KBM-7 (cell line): ENCODE results near the gene TPX2.

Experiments
- DNase-seq: peaks from one replicate; pipeline ENCODE4 v3.0.0-alpha.2; 2015
- in situ Hi-C: fragments of 300-500 bp; cut with MboI; formaldehyde crosslinking; loops from 2 replicates; pipeline ENCODE4 v1.14.3; 2020; ENCODE audit warnings: low sequenced_read_pairs, low pct_unique_long_range_greater_than_20kb, mixed read lengths

TPX2 gene, protein sequence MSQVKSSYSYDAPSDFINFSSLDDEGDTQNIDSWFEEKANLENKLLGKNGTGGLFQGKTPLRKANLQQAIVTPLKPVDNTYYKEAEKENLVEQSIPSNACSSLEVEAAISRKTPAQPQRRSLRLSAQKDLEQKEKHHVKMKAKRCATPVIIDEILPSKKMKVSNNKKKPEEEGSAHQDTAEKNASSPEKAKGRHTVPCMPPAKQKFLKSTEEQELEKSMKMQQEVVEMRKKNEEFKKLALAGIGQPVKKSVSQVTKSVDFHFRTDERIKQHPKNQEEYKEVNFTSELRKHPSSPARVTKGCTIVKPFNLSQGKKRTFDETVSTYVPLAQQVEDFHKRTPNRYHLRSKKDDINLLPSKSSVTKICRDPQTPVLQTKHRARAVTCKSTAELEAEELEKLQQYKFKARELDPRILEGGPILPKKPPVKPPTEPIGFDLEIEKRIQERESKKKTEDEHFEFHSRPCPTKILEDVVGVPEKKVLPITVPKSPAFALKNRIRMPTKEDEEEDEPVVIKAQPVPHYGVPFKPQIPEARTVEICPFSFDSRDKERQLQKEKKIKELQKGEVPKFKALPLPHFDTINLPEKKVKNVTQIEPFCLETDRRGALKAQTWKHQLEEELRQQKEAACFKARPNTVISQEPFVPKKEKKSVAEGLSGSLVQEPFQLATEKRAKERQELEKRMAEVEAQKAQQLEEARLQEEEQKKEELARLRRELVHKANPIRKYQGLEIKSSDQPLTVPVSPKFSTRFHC

DNA sequence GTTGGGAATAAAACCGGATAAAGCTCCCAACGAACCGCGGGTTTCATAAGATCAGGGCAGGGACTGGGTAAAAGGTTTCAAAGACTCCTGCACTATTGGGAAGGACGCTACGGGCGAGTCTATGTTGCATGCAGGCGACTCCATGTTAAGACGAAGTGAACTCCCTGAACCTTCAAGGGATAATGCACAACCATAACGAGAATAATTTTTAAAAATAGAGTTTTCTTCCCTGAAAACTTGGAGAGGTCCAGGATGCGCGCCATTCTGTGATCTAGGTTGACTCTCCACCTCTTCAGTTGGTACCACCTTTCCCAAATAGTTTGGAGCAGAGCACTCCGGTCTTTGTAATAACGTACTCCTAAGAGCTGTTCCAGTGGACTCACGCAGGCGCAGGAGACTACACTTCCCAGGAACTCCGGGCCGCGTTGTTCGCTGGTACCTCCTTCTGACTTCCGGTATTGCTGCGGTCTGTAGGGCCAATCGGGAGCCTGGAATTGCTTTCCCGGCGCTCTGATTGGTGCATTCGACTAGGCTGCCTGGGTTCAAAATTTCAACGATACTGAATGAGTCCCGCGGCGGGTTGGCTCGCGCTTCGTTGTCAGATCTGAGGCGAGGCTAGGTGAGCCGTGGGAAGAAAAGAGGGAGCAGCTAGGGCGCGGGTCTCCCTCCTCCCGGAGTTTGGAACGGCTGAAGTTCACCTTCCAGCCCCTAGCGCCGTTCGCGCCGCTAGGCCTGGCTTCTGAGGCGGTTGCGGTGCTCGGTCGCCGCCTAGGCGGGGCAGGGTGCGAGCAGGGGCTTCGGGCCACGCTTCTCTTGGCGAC, at the start of gene TPX2:
Gene TPX2, plus strand, starts transcription at position 562 of the 821 bp plus-strand sequence. CDS start 18,187 bp downstream, outside the sequence.
- in situ Hi-C loops = no loop called here
- DNase-seq = peak; percentile 98

DNA sequence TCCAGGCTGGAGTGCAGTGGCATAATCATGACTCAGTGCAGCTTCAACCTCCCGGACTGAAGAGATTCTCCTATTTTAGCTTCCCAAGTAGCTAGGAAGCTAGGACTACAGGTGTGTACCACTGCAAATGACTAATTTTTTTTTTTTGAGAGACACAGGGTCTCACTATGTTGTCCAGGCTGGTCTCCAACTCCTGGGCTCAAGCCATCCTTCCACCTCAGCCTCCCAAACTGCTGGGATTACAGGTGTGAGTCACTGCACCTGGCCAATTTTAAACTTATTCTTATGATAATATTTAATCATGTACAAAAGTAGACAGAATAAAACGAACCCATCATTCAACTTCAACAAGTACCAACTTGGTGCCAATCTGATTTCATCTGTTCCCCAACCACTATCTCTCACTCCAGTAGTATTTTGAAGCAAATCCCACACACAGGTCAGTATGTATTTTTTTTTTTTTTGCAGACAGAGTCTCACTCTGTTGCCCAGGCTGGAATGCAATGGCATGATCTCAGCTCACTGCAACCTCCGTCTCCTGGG, 48.9 kb upstream of the TPX2 start:
- in situ Hi-C loops = no loop called here

DNA sequence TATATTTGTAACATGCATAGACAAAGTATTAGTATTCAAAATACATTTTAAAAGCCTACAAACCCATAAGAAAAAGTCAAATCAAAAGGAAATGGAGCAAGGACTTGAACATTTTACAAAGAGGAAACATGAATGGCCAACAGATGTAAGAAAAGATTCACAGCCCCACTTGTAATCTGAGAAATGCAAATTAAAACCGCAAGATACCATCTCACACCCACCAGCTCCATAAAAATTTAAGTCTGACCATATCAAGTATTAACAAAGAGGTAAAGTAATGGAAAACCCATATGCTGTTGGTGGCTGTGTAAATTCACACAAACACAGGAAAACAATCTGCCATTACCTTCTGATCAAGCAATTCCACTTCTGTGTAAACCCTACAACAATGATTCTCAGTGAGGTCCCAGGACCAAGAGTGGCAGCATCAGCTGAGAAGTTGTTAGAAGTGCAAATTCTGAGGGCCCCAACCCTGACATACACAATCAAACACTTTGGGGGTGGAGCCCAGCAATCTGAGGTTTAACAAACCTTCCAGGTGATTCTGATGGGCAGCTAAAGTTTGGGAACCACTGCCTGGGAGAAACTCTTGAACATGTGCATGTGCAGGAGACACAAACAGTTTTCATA, 47.3 kb upstream of the TPX2 start:
- in situ Hi-C loops = no loop called here
- DNase-seq = peak; percentile 62

More for the DNA sequence above, 48.9 kb upstream of the TPX2 start:
- no peak for DNase-seq

DNA sequence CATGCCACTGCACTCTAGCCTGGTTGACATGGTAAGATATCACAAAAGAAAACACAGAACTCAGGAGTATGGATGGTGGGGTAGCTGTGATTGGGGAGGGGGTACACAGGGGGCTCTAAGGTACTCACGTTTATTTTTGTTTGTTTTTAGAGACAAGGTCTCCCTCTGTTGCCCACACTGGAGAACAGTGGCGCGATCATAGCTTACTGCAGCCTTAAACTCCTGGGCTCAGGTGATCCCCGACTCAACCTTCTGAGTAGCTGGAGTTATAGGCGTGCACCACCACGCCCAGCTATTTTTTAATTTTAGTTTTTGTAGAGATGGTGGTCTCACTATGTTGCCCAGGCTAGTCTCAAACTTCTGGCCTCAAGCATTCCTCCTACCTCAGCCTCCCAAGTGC, 45.7 kb upstream of the TPX2 start:
- in situ Hi-C loops = no loop called here

GRCh38 chr20:31693987-31694661, 45.0 kb upstream of the TPX2 start:
- in situ Hi-C loops = no loop called here
- DNase-seq = no peak

More for the DNA sequence above, 45.7 kb upstream of the TPX2 start:
- no peak for DNase-seq

DNA sequence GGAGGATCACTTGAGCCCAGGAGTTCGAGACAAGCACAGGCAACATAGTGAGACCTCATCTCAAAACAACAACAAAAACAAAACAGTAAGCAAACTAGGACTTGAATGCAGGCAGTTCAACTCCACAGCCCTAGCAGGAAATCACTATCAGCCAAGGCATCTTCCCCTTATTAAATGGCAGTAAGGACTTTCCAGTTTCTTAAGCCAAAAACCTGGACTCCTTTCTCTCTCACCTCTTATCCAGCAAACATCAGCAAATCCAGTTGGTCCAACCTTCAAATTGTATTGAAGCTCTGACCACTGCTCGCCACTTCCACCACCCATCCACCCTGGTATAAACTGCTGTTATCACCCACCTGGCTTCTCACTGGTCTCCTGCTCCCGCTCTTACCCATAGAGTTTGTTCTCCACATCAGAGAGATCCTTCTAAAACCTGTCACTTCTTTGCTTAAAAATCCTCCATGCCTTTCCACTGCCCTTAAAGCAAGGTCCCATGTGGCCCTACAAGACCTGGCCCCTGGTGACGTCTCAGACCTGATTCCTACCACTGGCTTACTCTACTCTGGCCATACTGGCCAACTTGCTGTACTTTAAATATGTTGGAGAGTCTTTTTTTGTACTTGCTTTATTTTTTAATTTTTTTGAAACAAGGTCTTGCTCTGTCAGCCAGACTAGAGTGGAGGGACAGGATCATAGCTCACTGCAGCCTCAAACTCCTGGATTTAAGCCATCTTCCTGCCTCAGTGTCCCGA, 44.1 kb upstream of the TPX2 start:
- in situ Hi-C loops = no loop called here
- DNase-seq = no peak

DNA sequence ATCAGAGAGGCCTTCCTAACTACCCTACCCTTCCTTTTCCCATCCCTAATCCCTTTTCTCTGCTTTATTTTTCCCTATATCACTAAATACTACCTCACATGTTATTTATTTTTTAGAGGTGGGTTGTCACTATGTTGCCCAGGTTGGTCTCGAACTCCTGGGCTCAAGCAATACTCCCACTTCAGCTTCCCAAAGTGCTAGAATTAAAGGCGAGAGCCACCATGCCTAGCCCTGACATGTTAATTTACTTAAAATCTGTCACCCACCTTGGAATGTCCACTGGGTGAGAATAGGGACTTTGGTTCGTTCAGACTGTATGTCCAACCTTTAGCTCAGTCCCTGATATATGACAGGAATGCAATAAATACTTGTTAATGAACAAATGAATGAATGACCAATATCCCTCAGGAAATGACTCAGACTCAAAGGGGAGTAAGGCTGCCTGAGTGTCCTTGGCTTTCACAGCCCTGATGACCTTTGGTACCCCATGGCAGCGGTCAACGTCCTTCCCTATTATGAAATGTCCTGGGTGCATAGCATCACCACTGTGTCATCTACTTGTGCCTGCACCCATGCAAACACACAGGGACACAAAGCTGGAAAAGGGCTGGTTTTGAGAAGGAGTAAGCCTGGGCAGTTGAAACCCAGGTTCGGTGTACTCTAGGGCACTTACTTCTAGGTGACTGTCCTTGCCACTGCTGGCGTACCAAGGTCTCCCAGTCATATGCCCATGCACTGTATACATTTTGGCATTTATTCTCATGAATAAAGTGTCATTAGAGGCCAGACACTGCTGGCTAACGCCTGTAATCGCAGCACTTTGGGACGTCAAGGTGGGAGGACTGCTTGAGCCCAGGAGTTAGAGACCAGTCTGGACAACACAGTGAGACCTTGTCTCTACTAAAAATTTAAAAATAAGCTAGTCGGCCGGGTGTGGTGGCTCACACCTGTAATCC, 43.0 kb upstream of the TPX2 start:
- no peak for DNase-seq
- in situ Hi-C loops = no loop called here

DNA sequence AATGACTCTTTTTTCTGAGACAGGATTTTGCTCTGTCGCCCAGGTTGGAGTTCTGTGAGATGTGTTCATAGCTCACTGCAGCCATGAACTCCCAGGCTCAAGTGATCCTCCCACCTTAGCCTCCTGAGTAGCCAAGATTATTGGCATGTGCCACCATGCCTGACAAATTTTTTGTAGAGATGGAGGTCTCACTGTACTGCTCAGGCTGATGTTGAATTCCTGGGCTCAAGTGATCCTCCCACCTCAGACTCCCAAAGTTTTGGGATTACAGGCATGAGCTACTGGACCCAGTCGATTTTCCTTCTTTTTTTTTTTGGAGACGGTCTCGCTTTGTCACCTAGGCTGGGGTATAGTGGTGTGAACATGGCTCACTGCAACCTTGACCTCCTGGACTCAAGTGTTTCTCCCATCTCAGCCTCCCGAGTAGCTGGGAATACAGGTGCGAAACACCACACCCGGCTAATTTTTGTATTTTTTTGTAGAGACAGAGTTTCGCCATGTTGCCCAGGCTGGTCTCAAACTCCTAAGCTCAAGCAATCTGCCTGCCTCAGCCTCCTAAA, 40.8 kb upstream of the TPX2 start:
- in situ Hi-C loops = no loop called here
- no peak for DNase-seq

DNA sequence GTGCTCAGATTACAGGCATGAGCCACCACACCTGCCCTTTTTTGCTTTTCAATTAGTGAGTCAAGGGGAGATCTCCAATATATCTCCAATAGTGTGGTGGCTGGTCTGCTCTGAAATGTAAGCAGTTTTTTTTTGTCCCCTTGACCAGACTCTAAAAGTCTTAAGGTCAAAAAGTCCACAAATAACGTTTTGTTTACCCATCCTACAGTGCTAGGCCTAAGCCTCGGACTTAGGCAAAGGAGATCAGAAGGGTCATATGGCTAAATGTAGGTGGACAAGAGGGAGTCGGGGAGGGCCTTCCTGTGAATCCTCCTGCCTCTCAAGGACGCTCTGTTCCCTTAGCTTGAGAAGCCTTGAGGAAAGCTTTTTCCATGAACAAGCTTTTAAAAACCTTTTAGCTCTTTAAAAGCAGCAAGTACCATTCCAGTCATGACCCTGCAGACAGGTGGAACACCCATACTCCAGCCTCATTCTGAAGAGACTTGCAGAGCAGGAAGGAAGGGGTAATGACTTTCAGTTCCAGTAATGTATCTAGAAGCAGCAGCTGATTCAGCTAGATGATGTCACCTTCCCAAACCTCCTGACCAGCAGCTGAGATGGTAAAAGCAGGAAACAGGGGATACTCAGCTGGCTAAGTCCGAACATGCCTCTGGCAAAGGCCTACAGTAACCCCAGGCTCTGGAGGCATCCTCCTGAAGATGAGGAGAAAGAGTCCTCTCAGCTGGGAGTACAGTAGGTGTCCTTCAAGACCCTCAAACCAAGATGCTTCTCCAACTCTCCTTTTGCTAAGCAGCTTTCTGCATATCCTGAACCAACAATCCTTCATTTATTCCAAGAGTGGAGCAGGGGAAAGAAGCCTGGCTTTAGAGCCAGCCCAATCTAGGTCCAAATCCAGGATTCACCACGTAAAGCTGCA, 40.0 kb upstream of the TPX2 start:
- in situ Hi-C loops = no loop called here
- peak; percentile 74 for DNase-seq

DNA sequence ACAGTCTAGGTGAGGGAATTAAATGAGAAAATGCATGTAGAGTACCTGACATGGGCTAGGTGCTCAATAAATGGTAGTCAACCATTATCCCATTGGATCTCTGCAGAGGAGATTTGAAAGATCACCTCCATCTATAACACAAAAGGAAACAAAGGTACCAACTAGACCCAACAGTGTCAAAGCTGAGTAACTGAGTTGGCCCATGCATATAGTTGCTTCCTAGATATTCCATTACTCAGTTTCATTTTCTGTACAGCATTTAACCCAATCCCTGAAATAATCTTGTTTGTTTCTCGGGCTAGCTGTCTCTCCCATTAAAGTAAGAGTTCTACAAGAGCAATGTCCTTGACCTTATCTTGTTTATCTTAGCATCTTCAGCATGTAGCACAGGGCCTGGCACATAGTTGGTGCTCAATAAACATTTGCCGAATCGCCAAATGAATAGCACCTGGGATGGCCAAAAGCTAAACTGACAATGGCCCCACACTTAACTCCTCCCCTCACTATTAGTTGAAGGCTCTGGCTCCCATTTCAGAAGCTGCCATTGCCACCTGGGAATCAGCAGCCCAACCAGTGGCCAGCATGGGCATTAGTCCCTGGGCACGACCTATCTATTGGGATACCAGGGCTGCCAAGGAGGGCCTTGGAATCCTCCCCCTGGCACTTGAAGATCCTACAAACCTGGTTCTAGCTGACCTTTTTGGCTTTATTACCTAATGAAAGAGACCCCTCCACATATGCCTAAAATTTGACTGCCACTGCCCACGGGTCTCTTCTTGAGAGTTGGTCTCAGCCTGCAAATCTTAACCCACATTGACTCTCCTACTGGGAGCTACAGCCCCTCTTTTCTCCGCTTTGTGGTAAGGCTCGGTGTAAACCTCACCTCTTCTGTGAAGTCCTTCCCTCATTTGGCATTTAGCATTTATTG, 39.0 kb upstream of the TPX2 start:
- in situ Hi-C loops = no loop called here
- DNase-seq = no peak

- in situ Hi-C loops = no loop called here
- no peak for DNase-seq
Observed at GRCh38 chr20:31700747-31701146, 38.3 kb upstream of the TPX2 start.

GRCh38 chr20:31701591-31701990, 37.5 kb upstream of the TPX2 start:
- DNase-seq = no peak
- in situ Hi-C loops = no loop called here

GRCh38 chr20:31704225-31705119, 34.6 kb upstream of the TPX2 start:
- in situ Hi-C loops = no loop called here
- DNase-seq = no peak

DNA sequence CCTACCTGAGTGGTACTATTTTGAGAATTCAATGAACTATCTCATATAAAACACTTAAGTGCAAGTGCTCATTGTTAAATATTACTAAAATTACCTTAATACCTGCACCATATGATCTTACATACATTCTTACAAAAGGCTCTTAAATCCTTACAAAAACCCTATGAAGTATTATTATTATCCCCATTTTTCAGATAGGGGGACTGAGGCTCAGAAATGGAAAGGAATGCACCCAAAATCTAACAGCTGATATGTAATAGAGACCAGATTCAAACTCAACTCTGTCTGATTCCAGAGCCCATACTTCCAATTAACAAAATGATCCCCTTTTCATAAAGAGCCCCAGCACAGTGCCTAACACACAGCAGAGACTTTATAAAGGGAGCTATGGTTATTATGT, 33.9 kb upstream of the TPX2 start:
- in situ Hi-C loops = no loop called here
- DNase-seq = no peak
